IMR-90 (cell line): ENCODE results near the gene MDM2.

Experiments used
- CTCF ChIP-seq: conservative IDR thresholded peaks from 2 replicates; pipeline ENCODE4 v1.5.1; 2012; ENCODE audit warnings: mild to moderate bottlenecking, low read depth, low read length, improper control_type of control experiment
- POLR2A ChIP-seq: IDR thresholded peaks from 2 replicates; pipeline ENCODE4 v1.6.1; 2012; ENCODE audit warnings: mild to moderate bottlenecking, low read depth, low read length
- RCOR1 ChIP-seq: IDR thresholded peaks from 2 replicates; pipeline ENCODE4 v1.6.1; 2012; ENCODE audit warnings: mild to moderate bottlenecking, low read length, improper control_type of control experiment; ENCODE audit not compliant: insufficient replicate concordance

GRCh38 chr12:68761442-68761812, 46.5 kb upstream of the MDM2 start:
- no peak for TF ChIP-seq RCOR1
- no peak for TF ChIP-seq POLR2A
- no peak for TF ChIP-seq CTCF
